HCT116 (cell line): ENCODE data around the gene TMEM47.

Experiments
- EZH2 ChIP-seq: fragments of 200-600 bp; sonication (generic); IDR thresholded peaks from 2 replicates; pipeline ENCODE4 v1.6.1; 2017; ENCODE audit warnings: antibody characterized with exemption, mixed run types
- EZH2phosphoT487 ChIP-seq: fragments of 200-600 bp; IDR thresholded peaks from 2 replicates; pipeline ENCODE4 v1.6.1; 2018; ENCODE audit warnings: antibody characterized with exemption, borderline replicate concordance
- POLR2A ChIP-seq: IDR thresholded peaks from 2 replicates; pipeline ENCODE4 v1.7.0; 2011; ENCODE audit warnings: borderline replicate concordance; ENCODE audit not compliant: insufficient read depth, insufficient read length; ENCODE audit errors: extremely low read depth
- RAD21 ChIP-seq: IDR thresholded peaks from 2 replicates; pipeline ENCODE4 v1.6.1; 2012; ENCODE audit warnings: low read depth, mild to moderate bottlenecking
- TF ChIP-seq, protein P1 (sequence below), 3 experiments: fragments of 200-600 bp in 1 of 3; sonication (generic) in 1 of 3; IDR thresholded peaks in 2 of 3; conservative IDR thresholded peaks in 1 of 3; 2 replicates each; pipeline ENCODE4 v1.5.1; 2012 to 2017; ENCODE audit warnings: low read depth in 2 of 3, low read length in 2 of 3, antibody characterized with exemption in 1 of 3, borderline replicate concordance in 1 of 3, control low read depth in 1 of 3, mild to moderate bottlenecking in 1 of 3, mixed read lengths in 1 of 3, mixed run types in 1 of 3, moderate library complexity in 1 of 3; ENCODE audit not compliant: insufficient read depth in 1 of 3

DNA sequence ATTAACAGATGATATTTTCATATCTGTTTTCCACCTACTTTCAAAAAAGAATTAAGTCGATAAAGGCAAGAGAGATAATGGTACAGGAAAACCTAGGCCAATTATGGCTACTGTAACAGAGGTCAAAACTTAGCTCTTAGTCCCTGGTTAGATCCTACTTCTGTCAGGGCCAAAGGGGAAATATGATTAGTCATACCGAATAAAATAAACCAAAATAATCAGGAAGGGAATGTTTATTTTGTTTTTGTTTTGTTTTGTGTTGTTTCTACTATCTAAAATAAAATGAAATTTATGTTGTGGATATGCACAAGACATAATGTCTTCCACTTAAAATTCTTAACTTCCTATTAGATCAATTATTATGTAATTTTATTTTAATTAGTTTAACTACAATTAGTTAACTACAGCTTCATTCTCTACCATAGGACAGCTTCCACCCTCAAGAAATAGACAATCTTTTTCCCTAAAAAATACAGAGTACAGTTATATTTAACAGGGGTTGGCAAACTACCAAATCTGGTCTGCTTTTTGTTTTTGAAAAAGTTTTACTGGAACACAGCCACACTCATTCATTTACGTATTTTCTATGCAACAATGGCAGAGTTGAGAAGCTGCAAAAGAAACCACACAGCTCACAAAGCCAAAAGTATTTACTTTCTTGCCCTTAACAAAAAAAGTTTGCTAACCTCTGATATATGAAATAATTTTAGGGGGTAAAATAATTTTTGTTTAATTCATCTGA is 25.4 kb downstream of the TMEM47 start:
- TF ChIP-seq POLR2A (no peak), RAD21 (no peak), EZH2phosphoT487 (no peak), EZH2 (no peak)
- TF ChIP-seq, protein P1, sequence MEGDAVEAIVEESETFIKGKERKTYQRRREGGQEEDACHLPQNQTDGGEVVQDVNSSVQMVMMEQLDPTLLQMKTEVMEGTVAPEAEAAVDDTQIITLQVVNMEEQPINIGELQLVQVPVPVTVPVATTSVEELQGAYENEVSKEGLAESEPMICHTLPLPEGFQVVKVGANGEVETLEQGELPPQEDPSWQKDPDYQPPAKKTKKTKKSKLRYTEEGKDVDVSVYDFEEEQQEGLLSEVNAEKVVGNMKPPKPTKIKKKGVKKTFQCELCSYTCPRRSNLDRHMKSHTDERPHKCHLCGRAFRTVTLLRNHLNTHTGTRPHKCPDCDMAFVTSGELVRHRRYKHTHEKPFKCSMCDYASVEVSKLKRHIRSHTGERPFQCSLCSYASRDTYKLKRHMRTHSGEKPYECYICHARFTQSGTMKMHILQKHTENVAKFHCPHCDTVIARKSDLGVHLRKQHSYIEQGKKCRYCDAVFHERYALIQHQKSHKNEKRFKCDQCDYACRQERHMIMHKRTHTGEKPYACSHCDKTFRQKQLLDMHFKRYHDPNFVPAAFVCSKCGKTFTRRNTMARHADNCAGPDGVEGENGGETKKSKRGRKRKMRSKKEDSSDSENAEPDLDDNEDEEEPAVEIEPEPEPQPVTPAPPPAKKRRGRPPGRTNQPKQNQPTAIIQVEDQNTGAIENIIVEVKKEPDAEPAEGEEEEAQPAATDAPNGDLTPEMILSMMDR (IDR thresholded peaks at IDR 0.05 in 2 of 3, conservative IDR thresholded peaks at IDR 0.05 in 1 of 3; ENCODE audit: borderline replicate concordance in 1 of 3, insufficient read depth in 1 of 3, low read depth in 2 of 3, low read length in 2 of 3), result no peak
